SU-DHL-6 (cell line): ENCODE data around the gene PPARA.

Experiments used
- H2AFZ ChIP-seq: fragments of 200-600 bp; sonication (generic); 2 replicates; pipeline ENCODE4 v1.6.1; 2014; ENCODE audit warnings: low read depth, mild to moderate bottlenecking, moderate library complexity, mixed read lengths, antibody characterized with exemption, low read length; ENCODE audit not compliant: severe bottlenecking
- H3F3A ChIP-seq: fragments of 200-600 bp; shearing (Covaris generic); 2 replicates; pipeline ENCODE4 v1.6.0; 2016; ENCODE audit warnings: antibody characterized with exemption, mild to moderate bottlenecking; ENCODE audit not compliant: insufficient read depth
- H3K27ac ChIP-seq: fragments of 200-600 bp; sonication (generic); 2 replicates; pipeline ENCODE4 v1.5.1; 2016; ENCODE audit warnings: low read depth, mild to moderate bottlenecking, low read length, moderate library complexity, mixed read lengths
- H3K27me3 ChIP-seq: fragments of 200-600 bp; sonication (generic), shearing (Covaris generic); 2 replicates; pipeline ENCODE4 v1.6.0; 2014; ENCODE audit warnings: mild to moderate bottlenecking, low read length
- H3K36me3 ChIP-seq: fragments of 200-600 bp; sonication (generic); 2 replicates; pipeline ENCODE4 v1.6.1; 2014; ENCODE audit warnings: mild to moderate bottlenecking, low read length, mixed read lengths
- H3K4me2 ChIP-seq: fragments of 300-600, 200-600 bp; shearing (Covaris generic), sonication (generic); 2 replicates; pipeline ENCODE4 v1.6.0; 2014; ENCODE audit warnings: low read length, low read depth, mild to moderate bottlenecking; ENCODE audit not compliant: poor library complexity, severe bottlenecking
- H3K4me3 ChIP-seq: fragments of 200-600 bp; sonication (generic); 2 replicates; pipeline ENCODE4 v1.5.1; 2014; ENCODE audit warnings: antibody characterized with exemption, low read length, mild to moderate bottlenecking, mixed read lengths; ENCODE audit not compliant: insufficient read depth, poor library complexity, severe bottlenecking
- H3K79me2 ChIP-seq: fragments of 200-600 bp; sonication (generic); 2 replicates; pipeline ENCODE4 v1.6.1; 2014; ENCODE audit warnings: mild to moderate bottlenecking, low read length, moderate library complexity; ENCODE audit not compliant: insufficient read depth
- H3K9ac ChIP-seq: fragments of 200-600 bp; sonication (generic); 2 replicates; pipeline ENCODE4 v1.7.0; 2014; ENCODE audit warnings: mild to moderate bottlenecking, low read length
- H3K9me2 ChIP-seq: fragments of 200-600 bp; sonication (generic); replicated peaks from 2 replicates; pipeline ENCODE4 v1.6.1; 2014; ENCODE audit warnings: low read length; ENCODE audit not compliant: insufficient read depth
- H3K9me3 ChIP-seq: fragments of 200-600 bp; sonication (generic); 2 replicates; pipeline ENCODE4 v1.6.1; 2014; ENCODE audit warnings: low read length, mixed read lengths; ENCODE audit not compliant: insufficient read depth
- H4K20me1 ChIP-seq: fragments of 200-600 bp; sonication (generic); 2 replicates; pipeline ENCODE4 v1.6.1; 2014; ENCODE audit warnings: low read depth, mild to moderate bottlenecking, antibody characterized with exemption, low read length, moderate library complexity, mixed read lengths
- EZH2phosphoT487 ChIP-seq: fragments of 200-600 bp; sonication (generic), shearing (Covaris generic); conservative IDR thresholded peaks from 2 replicates; pipeline ENCODE4 v1.6.1; 2018; ENCODE audit warnings: mild to moderate bottlenecking, antibody characterized with exemption, low read length, moderate library complexity, mixed read lengths
- TF ChIP-seq, protein P1 (sequence below): fragments of 200-600 bp; sonication (generic); IDR thresholded peaks from one replicate; pipeline ENCODE4 v1.5.1; 2017; ENCODE audit warnings: antibody characterized with exemption, mild to moderate bottlenecking, low read length, moderate library complexity; ENCODE audit not compliant: insufficient read depth, poor library complexity, severe bottlenecking

The PPARA gene

DNA sequence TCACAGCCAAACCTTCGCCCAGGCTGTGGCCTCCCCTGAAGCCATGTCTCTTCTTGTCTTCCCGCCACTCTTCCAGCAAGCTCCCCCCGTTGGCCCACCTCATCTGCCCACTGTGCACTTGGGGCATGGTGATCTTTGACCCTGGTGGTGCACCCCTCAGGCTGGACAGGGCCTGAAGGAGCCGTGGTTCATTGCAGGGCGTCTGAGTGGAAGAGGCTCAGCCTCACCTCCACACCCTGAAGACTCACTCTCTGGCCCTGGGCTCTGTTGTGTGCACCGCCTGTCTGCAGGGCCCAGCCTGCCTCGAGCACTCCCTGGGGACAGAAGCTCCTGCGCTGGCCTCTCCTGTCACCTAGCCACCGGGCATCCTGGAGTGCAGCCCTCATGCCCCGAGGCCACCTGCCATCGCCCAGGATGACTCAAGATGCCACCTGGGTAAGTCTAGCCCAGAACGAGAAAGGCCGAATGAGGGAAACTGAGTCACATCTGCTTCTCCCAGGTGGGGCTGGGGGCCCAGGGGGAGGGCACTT, 40.8 kb upstream of the PPARA start:
- H3K4me2 ChIP-seq, result no peak overlapping the region

DNA sequence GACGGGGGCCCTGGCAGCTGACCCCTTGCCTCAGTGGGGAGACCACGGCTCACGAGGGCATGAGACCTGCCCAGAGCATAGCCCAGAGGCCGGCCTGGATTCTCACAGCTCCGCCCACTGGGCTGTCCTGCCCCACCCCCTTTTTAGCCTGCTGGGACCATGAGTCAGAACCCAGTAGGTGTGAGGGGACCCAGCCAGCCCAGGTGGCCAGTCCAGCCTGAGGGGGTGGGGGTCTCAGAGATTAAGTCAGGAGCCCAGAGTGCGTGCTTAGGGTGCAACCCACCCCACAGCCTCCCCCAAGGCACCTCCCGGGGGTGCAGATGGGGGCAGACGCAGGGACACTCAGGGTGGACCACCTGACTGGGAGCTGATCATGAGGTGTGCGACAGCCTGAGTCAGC, 40.1 kb upstream of the PPARA start:
- H3K9ac ChIP-seq, result no peak overlapping the region

More for the DNA sequence above, 40.8 kb upstream of the PPARA start:
- H3K4me3 ChIP-seq, result no peak overlapping the region
- TF ChIP-seq EZH2phosphoT487, result no peak
- no peaks in the 10 kb centered on the region for H3F3A ChIP-seq
- no peaks in the 10 kb centered on the region for H3K27me3 ChIP-seq
- no peaks in the 10 kb centered on the region for H3K9me2 ChIP-seq
- H3K36me3 ChIP-seq, result no peaks in the 10 kb centered on the region
- no peaks in the 10 kb centered on the region for H4K20me1 ChIP-seq
- no peaks in the 10 kb centered on the region for H3K9me3 ChIP-seq
- no peaks in the 10 kb centered on the region for H3K79me2 ChIP-seq
- H2AFZ ChIP-seq, result no peak overlapping the region
- H3K27ac ChIP-seq, result no peak overlapping the region
- no peak overlapping the region for H3K9ac ChIP-seq

DNA sequence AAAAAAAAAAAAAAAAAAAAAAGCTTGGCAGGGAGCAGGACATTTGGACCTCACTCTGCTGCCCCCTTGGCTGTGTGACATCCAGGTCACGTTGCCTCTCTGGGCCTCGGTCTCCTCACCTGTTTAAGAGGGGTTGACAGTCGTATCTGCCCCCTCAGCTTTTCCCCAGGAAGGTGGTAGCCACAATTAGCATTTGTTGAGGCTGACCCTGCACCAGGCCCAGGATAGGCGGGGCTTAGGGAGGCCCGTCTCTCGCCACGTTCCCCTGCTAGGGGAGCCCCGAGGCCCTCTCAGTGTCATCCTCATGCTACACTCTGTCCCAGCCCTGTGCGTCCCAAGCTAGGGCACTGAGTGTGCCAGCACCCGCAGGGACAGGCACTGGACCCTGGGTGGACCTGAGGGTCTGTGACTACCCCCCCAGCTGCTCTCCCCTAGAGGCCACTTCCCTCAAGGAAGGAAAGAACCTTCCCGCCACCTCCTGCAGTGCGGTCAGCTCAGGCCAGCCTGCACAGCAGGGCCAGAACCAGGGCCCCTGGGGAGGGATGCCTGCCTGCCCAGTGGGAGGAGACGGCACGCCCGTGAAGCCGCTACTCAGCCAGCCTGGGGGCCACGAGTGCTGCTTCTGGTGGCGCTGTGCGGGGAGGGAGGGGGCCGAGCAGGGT, 38.5 kb upstream of the PPARA start:
- H4K20me1 ChIP-seq, result no peaks in the 10 kb centered on the region
- no peaks in the 10 kb centered on the region for H3K9me3 ChIP-seq
- H3K36me3 ChIP-seq, result no peaks in the 10 kb centered on the region
- no peaks in the 10 kb centered on the region for H3K9me2 ChIP-seq
- H3K4me2 ChIP-seq, result no peak overlapping the region
- no peak overlapping the region for H2AFZ ChIP-seq
- no peak overlapping the region for H3K4me3 ChIP-seq
- H3F3A ChIP-seq, result no peaks in the 10 kb centered on the region
- H3K27ac ChIP-seq, result no peak overlapping the region
- no peaks in the 10 kb centered on the region for H3K27me3 ChIP-seq
- no peaks in the 10 kb centered on the region for H3K79me2 ChIP-seq
- TF ChIP-seq, protein P1, sequence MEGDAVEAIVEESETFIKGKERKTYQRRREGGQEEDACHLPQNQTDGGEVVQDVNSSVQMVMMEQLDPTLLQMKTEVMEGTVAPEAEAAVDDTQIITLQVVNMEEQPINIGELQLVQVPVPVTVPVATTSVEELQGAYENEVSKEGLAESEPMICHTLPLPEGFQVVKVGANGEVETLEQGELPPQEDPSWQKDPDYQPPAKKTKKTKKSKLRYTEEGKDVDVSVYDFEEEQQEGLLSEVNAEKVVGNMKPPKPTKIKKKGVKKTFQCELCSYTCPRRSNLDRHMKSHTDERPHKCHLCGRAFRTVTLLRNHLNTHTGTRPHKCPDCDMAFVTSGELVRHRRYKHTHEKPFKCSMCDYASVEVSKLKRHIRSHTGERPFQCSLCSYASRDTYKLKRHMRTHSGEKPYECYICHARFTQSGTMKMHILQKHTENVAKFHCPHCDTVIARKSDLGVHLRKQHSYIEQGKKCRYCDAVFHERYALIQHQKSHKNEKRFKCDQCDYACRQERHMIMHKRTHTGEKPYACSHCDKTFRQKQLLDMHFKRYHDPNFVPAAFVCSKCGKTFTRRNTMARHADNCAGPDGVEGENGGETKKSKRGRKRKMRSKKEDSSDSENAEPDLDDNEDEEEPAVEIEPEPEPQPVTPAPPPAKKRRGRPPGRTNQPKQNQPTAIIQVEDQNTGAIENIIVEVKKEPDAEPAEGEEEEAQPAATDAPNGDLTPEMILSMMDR, result no peak
- TF ChIP-seq EZH2phosphoT487, result no peak
- no peak overlapping the region for H3K9ac ChIP-seq

More for the DNA sequence above, 40.1 kb upstream of the PPARA start:
- no peaks in the 10 kb centered on the region for H3K79me2 ChIP-seq
- H3K4me3 ChIP-seq, result no peak overlapping the region
- H3K4me2 ChIP-seq, result no peak overlapping the region
- H3K27me3 ChIP-seq, result no peaks in the 10 kb centered on the region
- H2AFZ ChIP-seq, result no peak overlapping the region
- no peaks in the 10 kb centered on the region for H3K36me3 ChIP-seq
- H3K9me3 ChIP-seq, result no peaks in the 10 kb centered on the region
- no peaks in the 10 kb centered on the region for H3K9me2 ChIP-seq
- H4K20me1 ChIP-seq, result no peaks in the 10 kb centered on the region
- TF ChIP-seq, protein P1, result no peak
- no peak overlapping the region for H3K27ac ChIP-seq
- no peaks in the 10 kb centered on the region for H3F3A ChIP-seq

DNA sequence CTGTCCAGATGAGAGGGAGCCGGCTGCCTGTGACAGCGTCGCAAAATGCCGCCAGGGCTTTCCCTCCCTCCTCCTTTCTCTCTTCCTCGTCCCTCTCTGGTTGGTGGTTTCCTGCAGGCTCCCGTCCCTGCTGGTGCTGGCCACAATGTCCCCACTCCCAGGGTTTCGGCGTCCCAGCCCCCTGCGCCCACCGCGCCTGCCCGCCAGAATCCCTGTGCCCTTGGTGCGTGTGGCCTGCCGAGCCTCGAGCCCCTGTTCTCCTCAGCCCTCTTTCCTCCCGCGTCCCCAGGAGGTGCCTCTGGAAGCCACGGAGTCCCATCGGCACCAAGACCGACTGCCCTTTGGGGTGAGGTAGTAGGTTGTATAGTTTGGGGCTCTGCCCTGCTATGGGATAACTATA, 37.9 kb upstream of the PPARA start:
- Histone ChIP-seq H3K79me2 (no peaks in the 10 kb centered on the region), H3K36me3 (no peaks in the 10 kb centered on the region), H3K27ac (no peak overlapping the region), H3K4me2 (no peak overlapping the region), H3K4me3 (no peak overlapping the region), H3F3A (no peaks in the 10 kb centered on the region), H2AFZ (no peak overlapping the region), H3K9me3 (no peaks in the 10 kb centered on the region), H3K9ac (no peak overlapping the region), H3K9me2 (no peaks in the 10 kb centered on the region), H4K20me1 (no peaks in the 10 kb centered on the region), H3K27me3 (no peaks in the 10 kb centered on the region)
- no peak for TF ChIP-seq EZH2phosphoT487
- TF ChIP-seq, protein P1, result no peak
